Activated naive CD4-positive, alpha-beta T cell (primary cell): Measurements from ENCODE around the gene SCAMP1.
"Not testable (repeated sequence)": the region's sequence is repeated elsewhere in the genome, so short reads cannot be mapped to it uniquely, and the experiment has no call there.

Source experiments
- DNase-seq, 4 experiments: peaks; one replicate each; lab custom pipeline; 2025; lab: John Stamatoyannopoulos, UW

Gene SCAMP1

GRCh38 chr5:78361631-78361993 is 1.2 kb downstream of the SCAMP1 start:
- no peak for DNase-seq

DNA sequence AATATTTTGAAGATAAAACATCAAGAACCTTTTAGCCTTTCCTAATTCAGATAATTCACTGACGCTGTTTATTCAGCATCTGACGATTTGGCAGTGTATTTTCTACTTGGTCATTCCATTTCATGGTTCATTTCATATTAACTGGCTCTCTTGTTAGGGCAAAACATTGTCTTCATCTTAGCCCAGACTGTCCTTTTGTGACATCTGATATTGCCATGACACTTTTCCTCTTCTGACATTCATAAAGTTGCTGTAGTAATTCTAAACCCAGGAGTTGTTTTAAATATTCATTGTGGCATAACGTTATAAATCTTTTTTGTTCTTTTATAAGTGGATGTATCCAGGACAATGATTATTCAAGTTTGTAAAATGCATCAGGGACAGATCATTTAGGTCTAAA is 1.8 kb downstream of the SCAMP1 start:
- no peak for DNase-seq

DNA sequence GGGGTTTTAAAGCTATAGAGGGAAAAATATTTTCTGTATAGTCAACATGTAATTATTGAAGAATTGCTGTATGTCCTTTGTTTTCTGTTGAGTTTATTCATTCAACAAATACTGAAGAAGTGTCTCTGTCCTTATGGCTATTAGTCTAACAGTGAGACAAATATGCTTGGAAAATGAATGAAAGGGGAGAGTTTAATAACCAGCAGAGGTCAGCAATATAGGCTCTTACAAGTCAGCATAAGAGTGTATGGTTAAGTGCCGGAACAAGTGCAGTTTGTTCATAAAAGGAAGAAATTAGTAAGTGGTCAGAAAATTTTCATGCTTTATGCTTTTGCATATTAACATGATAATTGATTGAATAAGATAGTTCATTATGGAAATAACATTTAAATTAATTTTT is 3.6 kb downstream of the SCAMP1 start:
- no peak for DNase-seq

DNA sequence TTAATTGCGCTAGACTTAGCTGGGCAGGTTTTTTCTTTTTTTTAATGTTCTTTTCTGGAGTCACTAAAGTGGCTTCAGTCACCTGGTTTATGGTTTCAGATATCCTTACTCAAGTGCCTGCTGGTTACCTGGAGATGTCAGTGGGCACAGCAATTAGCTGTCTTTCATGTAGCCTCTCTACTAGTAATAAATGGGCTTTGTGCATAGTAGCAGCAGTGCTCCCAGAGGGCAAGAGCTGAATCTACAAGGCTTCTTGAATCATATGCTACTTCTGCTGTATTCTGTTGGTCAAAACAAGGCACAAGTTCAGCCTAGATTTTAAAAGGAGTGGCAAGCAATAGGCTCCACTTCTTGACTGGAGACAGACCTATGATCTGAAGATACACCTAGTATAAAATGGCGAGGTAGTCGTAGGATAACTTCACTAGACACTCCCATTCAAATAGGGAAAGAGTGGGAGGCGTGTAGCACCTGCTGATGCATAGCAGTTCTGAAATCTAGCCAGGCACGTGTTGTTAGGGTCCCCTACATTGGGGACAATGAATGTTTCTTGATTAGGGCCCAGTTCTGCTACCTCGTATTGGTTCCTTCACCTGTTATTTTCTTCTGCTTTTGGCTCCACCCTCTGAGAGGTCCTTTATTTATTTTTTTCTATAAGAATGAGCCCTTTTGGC is 7.0 kb downstream of the SCAMP1 start:
- DNase-seq = no peak

GRCh38 chr5:78369680-78370079 is 9.3 kb downstream of the SCAMP1 start:
- no peak for DNase-seq

- DNase-seq = no peak
Measured at GRCh38 chr5:78373231-78373630, 12.8 kb downstream of the SCAMP1 start.

GRCh38 chr5:78376315-78376714 is 15.9 kb downstream of the SCAMP1 start:
- DNase-seq = no peak

GRCh38 chr5:78377056-78377717 is 16.8 kb downstream of the SCAMP1 start:
- no peak for DNase-seq

- no peak for DNase-seq
Measured at GRCh38 chr5:78377718-78378105, 17.3 kb downstream of the SCAMP1 start.

- DNase-seq = no peak
Measured at GRCh38 chr5:78387468-78388153, 27.2 kb downstream of the SCAMP1 start.

- DNase-seq = not testable (repeated sequence)
Measured at GRCh38 chr5:78391357-78391756, 30.9 kb downstream of the SCAMP1 start.

DNA sequence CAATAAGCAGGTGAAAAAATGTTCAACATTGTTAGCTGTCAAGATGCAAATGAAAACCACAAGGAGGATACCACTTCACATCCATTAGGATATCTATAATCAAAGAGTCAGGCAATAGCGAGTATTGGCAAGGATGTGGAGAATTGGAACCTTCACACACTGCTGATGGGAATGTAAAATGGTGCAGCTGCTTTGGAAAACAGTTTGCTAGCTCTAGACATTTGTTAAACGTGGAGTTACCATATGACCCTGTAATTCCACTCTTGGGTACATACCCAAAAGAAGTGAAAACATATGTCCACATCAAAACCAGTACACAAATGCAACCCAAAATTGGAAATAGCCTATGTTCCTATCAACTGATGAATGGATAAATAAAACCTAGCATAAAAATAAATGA is 37.4 kb downstream of the SCAMP1 start:
- DNase-seq = no peak

- no peak for DNase-seq
Measured at GRCh38 chr5:78399116-78399515, 38.7 kb downstream of the SCAMP1 start.

GRCh38 chr5:78404682-78405293 is 44.4 kb downstream of the SCAMP1 start:
- no peak for DNase-seq

DNA sequence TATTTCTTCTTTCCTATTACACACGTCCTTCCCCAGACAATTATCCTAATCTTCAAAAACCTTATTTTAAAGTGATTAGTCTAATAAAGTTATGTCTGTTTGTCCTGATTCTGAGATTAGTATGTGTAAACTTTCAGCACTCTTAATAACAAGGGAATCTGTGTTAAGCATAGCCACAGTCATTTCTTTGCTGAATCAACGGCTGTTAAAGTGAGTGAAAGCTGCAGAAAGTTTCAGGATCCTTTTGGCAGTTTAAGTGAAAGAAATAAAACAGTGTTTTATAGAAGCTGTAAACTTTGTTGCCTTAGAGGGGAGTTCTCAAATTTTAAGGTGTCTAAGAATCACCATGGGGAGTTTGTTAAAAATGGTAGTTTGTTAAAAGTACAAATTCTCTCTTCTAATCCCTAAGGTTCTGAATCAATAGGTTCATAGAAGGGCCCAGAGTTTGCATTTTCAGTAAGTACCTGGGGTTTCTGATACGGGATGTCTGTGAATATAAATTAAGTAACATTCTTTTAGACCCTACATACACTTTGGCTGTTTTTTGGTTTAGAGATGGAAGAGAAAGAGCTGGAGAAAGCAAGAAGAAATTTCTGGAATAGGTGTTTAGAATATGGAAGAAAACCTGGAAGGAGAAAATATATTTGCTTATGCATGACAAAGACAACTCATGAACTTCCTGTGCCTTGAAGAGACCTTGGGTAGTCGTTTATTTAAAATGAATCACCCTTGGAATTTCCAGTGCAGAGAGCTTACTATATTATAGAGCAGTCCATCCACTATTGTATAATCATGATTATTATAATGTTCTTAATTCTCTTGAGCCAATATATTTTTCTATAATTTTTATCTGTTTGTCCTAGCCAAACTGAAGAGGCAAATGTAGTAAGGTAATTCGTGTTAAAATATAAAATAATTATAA is 45.7 kb downstream of the SCAMP1 start:
- no peak for DNase-seq

GRCh38 chr5:78407458-78407857 is 47.0 kb downstream of the SCAMP1 start:
- no peak for DNase-seq

GRCh38 chr5:78411586-78411985 is 51.2 kb downstream of the SCAMP1 start:
- no peak for DNase-seq

DNA sequence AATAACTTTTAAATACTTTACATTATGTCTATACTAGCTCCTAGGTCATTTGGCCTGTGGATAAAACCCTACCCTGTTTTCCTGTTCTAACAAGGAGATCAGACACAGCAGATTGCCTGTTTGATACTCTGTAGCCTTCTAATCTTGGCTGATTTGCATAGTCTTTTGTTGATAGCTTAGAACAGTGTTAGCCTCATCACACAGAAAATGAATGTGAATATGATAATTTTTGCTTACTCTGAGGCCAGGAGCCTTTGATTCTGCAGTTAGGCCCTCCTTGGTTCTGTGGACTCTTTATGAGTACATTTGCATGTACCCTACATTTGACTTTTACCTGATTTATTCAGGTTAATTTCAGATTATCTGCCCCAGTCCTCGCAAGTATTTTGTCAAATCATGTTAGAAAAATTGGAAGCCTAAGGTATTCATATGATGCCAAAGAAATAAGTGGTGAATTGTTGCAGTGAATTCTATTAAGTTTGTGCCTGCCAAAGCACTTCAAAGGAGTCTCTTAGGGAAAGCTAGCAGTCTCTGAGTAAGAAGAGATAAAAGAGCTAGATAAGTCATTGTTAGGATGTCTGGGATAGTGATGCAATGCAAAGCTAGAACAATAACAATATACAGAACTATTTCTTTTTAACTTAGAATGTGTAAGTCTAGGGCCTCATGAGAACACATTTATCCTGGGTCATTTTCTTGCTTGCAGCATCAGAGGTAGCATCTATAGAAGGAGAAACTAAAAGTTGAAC is 56.4 kb downstream of the SCAMP1 start:
- DNase-seq = no peak

DNA sequence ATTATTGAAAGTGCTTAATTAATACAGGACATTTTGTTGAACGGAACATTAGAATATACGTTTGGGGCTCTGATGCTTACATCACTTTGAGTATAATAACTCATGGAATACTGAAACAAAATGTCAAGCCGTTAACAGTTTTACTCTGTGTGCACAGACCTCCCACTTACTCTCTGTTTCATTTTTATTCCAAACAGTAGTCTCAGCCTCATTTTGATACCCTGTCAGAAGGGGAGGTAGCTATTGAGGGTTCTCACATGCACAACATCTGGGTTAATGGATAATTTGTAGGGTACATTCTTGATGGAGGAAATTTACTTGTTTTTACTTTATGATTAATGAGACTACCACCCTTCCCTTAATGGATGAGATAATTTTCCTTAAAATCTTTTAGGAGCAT is 59.0 kb downstream of the SCAMP1 start:
- DNase-seq = no peak

GRCh38 chr5:78420548-78420947 is 60.1 kb downstream of the SCAMP1 start:
- DNase-seq = no peak

DNA sequence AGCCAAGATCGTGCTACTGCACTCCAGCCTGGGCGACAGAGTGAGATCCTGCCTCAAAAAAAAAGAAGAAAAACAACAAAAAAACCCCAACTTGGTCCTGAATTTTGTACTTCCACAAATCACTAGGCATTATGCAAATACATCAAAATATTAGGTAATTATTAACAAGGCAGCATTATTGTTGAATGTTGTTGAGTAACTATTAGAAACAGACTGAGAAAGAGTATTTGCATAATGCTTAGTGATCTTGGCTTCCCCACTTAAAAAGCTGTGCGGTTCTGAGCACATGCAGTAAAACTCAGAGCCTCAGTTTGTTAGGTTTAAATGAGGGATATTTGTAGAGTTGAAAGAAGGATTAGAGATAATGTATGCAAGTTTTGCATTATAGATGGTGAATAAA is 64.2 kb downstream of the SCAMP1 start:
- no peak for DNase-seq
